ENCODE data around the gene VEPH1.

Gene VEPH1

DNA sequence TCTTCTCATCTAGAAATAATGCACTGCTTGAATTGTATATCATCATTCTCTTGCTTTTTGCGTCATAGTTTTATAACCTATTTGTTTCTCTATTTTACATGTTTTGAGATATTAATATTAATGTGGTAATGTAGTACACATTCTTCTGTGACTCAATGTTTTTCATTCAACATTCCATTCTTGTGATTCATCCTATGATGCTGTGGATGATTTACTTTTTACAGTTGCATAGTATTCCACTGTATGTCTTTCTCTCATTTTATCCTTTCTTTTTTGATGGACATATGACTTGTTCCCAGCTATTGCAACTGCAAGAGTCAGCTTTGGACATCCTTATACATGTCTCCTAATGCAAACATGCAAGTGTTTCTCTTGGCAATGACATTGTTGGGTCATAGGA, 20.6 kb upstream of the VEPH1 start:
- H3K27ac ChIP-seq (replicated peaks), result no peak overlapping the region
- H3K4me3 ChIP-seq (replicated peaks; ENCODE audit: insufficient read depth, low read length), result no peak overlapping the region
- no peaks in the 10 kb centered on the region for H3K27me3 ChIP-seq (ENCODE audit: insufficient read depth, poor library complexity, severe bottlenecking)
- no peak for TF ChIP-seq SPI1 (IDR thresholded peaks at IDR 0.05; ENCODE audit: borderline replicate concordance, low read depth)
- TF ChIP-seq CTCF (IDR thresholded peaks at IDR 0.05; ENCODE audit: insufficient read depth, low read length), result no peak
- no peak for TF ChIP-seq POLR2AphosphoS5 (IDR thresholded peaks at IDR 0.05; ENCODE audit: low read depth)
- TF ChIP-seq REST (IDR thresholded peaks at IDR 0.05; ENCODE audit: insufficient replicate concordance, low read depth), result no peak
- TF ChIP-seq GABPA (IDR thresholded peaks at IDR 0.05; ENCODE audit: low read depth), result no peak
- no peak for DNase-seq (ENCODE audit: low read depth in 1 of 2, low spot score in 1 of 2)

DNA sequence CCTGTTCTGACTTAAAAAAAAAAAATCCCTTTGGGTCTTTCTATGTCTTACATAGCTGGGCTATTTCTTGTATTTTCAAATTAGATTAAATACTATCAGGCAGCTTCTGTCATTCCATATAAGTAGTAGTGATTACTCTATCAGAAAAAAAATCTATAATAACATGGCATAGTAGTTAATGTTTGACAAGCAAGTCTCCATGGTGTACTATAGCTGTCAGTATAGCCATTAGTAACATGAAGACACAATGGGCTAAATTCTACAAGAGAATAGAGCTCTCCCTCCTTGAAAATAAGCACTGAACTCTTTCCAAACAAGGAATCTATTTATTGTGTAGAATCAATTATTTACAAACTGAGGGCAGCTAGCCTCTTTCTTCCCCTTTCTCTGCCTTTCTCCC, 19.4 kb upstream of the VEPH1 start:
- no peak overlapping the region for H3K27ac ChIP-seq (replicated peaks)
- DNase-seq (ENCODE audit: low read depth in 1 of 2, low spot score in 1 of 2), result no peak
- no peaks in the 10 kb centered on the region for H3K27me3 ChIP-seq (ENCODE audit: insufficient read depth, poor library complexity, severe bottlenecking)
- no peak overlapping the region for H3K4me3 ChIP-seq (replicated peaks; ENCODE audit: insufficient read depth, low read length)
- TF ChIP-seq SPI1 (IDR thresholded peaks at IDR 0.05; ENCODE audit: borderline replicate concordance, low read depth) (no peak), CTCF (IDR thresholded peaks at IDR 0.05; ENCODE audit: insufficient read depth, low read length) (no peak)

GRCh38 chr3:157520485-157521150, 17.4 kb upstream of the VEPH1 start:
- no peak for DNase-seq (ENCODE audit: low read depth in 1 of 2, low spot score in 1 of 2)

More at GRCh38 chr3:157520485-157521150, 17.4 kb upstream of the VEPH1 start:
- peaks cover 2% of the 10 kb centered on the region for H3K27me3 ChIP-seq (ENCODE audit: insufficient read depth, poor library complexity, severe bottlenecking)
- no peak overlapping the region for H3K27ac ChIP-seq (replicated peaks)
- TF ChIP-seq CTCF (IDR thresholded peaks at IDR 0.05; ENCODE audit: insufficient read depth, low read length) (no peak), REST (IDR thresholded peaks at IDR 0.05; ENCODE audit: insufficient replicate concordance, low read depth) (no peak), SPI1 (IDR thresholded peaks at IDR 0.05; ENCODE audit: borderline replicate concordance, low read depth) (no peak), POLR2AphosphoS5 (IDR thresholded peaks at IDR 0.05; ENCODE audit: low read depth) (no peak), GABPA (IDR thresholded peaks at IDR 0.05; ENCODE audit: low read depth) (no peak)
- no peak overlapping the region for H3K4me3 ChIP-seq (replicated peaks; ENCODE audit: insufficient read depth, low read length)
